HepG2 (cell line): ENCODE results near the gene THADA. TPM values are rescaled to one million over a fixed set of nuclear protein-coding genes. Genes with fewer than 3 reads are reported as not detected.

Experiments used
- HHEX ChIP-seq: IDR thresholded peaks from 2 replicates; pipeline ENCODE4 v1.6.1; 2016; ENCODE audit warnings: control low read depth
- KDM4B ChIP-seq: sonication (generic); formaldehyde crosslinking; IDR thresholded peaks from 2 replicates; pipeline ENCODE4 v1.4.0; 2020; ENCODE audit warnings: missing genetic modification reagents
- KLF16 ChIP-seq, 2 experiments: sonication (generic) in 1 of 2; formaldehyde crosslinking in 1 of 2; IDR thresholded peaks; 2 replicates each; pipeline versions ENCODE4 v1.6.1 to v1.8.0; 2016 to 2023; ENCODE audit warnings: missing genetic modification reagents in 2 of 2, missing compliant biosample characterization in 1 of 2
- NFYB ChIP-seq: sonication (generic); formaldehyde crosslinking; IDR thresholded peaks from 2 replicates; pipeline ENCODE4 v1.4.0; 2020; ENCODE audit warnings: missing genetic modification reagents
- PCBP2 ChIP-seq: fragments of 200-400 bp; formaldehyde crosslinking; optimal IDR thresholded peaks from 2 replicates; pipeline ENCODE3; 2018; ENCODE audit warnings: low read length, low read depth; ENCODE audit not compliant: poor library complexity, severe bottlenecking
- RFX5 ChIP-seq: IDR thresholded peaks from 2 replicates; pipeline ENCODE4 v1.6.1; 2011; ENCODE audit warnings: low read depth, low read length, improper control_type of control experiment
- SATB2 ChIP-seq: sonication (generic); formaldehyde crosslinking; IDR thresholded peaks from 2 replicates; pipeline ENCODE4 v1.5.0; 2020; ENCODE audit warnings: missing genetic modification reagents
- SP5 ChIP-seq: IDR thresholded peaks from 2 replicates; pipeline ENCODE4 v1.6.1; 2016; ENCODE audit warnings: low read depth, borderline replicate concordance
- ZNF329 ChIP-seq: sonication (generic); formaldehyde crosslinking; IDR thresholded peaks from 2 replicates; pipeline ENCODE4 v1.9.0; 2021; ENCODE audit warnings: low read depth, mild to moderate bottlenecking, missing genetic modification reagents
- ZNF724P ChIP-seq: sonication (generic); formaldehyde crosslinking; IDR thresholded peaks from 2 replicates; pipeline ENCODE4 v1.8.0; 2022; ENCODE audit warnings: missing genetic modification reagents, borderline replicate concordance
- ZSCAN21 ChIP-seq: sonication (generic); formaldehyde crosslinking; IDR thresholded peaks from 2 replicates; pipeline ENCODE4 v1.8.0; 2022; ENCODE audit warnings: mild to moderate bottlenecking, missing genetic modification reagents, moderate library complexity, borderline replicate concordance
- polyA plus RNA-seq, 8 experiments: library from polyadenylated mRNA; depleted of rRNA in 3 of 8; stranded (reverse) in 7 of 8; unstranded in 1 of 8; fragments of >200 nt; fragmentation: Illumina TruSeq in 4 of 8; extraction: Trizol in 4 of 8; gene quantifications; 2 replicates each; pipeline versions ENCODE4 v1.2.1 to v1.2.3, GENCODE V29; 2011 to 2016; ENCODE audit warnings: low read depth in 4 of 8, missing spikeins in 1 of 8, mixed read lengths in 1 of 8; ENCODE audit not compliant: insufficient read depth in 1 of 8
- total RNA-seq, 5 experiments: library from RNA; depleted of rRNA; stranded (reverse); fragments of >200 nt; fragmentation: Illumina TruSeq; extraction: Trizol; gene quantifications; 2 replicates each; pipeline ENCODE4 v1.2.3, GENCODE V29; 2016; ENCODE audit warnings: low read depth in 1 of 5
- TF ChIP-seq, protein P1 (sequence below): IDR thresholded peaks from 2 replicates; pipeline ENCODE4 v1.6.1; 2016; ENCODE audit warnings: missing genetic modification reagents, missing compliant biosample characterization
- TF ChIP-seq, protein P2 (sequence below): sonication (generic); formaldehyde crosslinking; IDR thresholded peaks from 2 replicates; pipeline ENCODE4 v1.4.0; 2020; ENCODE audit warnings: mild to moderate bottlenecking, missing genetic modification reagents
- TF ChIP-seq, protein P3 (sequence below): IDR thresholded peaks from 2 replicates; pipeline ENCODE4 v1.6.1; 2016; ENCODE audit warnings: low read depth, missing genetic modification reagents, missing compliant biosample characterization
- TF ChIP-seq, protein P4 (sequence below): sonication (generic); formaldehyde crosslinking; IDR thresholded peaks from 2 replicates; pipeline ENCODE4 v1.4.0; 2020; ENCODE audit warnings: missing genetic modification reagents, borderline replicate concordance
- TF ChIP-seq, protein P5 (sequence below): sonication (generic); formaldehyde crosslinking; IDR thresholded peaks from 2 replicates; pipeline ENCODE4 v1.8.1; 2023; ENCODE audit warnings: missing genetic modification reagents, mild to moderate bottlenecking, borderline replicate concordance
- TF ChIP-seq, protein P6 (sequence below): sonication (generic); formaldehyde crosslinking; IDR thresholded peaks from 2 replicates; pipeline ENCODE4 v1.8.0; 2022; ENCODE audit warnings: missing genetic modification reagents, mild to moderate bottlenecking, inconsistent platforms, borderline replicate concordance
- TF ChIP-seq, protein P7 (sequence below): sonication (generic); formaldehyde crosslinking; IDR thresholded peaks from 2 replicates; pipeline ENCODE4 v1.5.1; 2020; ENCODE audit warnings: mild to moderate bottlenecking, moderate library complexity, missing genetic modification reagents

THADA gene
- total and polyA plus RNA-seq, 2 of the 13 experiments (the other 11 are each of a cell fraction or from before 2014, with no cell fraction given): 12.7 to 21.7 TPM

DNA sequence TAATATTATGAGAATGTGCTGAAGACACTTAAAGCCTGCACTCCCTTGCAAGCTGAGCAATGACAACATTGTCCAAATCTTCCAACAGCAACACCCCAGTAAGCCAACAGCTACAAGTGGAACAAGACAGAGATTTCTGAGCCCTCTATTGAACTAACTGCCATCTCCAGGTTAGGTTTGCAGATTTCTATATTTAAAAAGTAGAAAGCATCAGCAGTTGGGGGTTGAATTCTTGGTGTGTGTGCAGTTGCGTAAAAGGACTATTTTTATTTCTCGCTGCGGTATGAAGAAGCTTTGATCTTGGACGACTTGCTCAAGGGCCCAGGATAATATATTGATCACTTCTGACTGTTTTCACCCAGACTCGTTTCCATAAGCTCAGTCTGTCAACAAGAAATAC is 263.2 kb downstream of the THADA start (continued):
- TF ChIP-seq, protein P1, sequence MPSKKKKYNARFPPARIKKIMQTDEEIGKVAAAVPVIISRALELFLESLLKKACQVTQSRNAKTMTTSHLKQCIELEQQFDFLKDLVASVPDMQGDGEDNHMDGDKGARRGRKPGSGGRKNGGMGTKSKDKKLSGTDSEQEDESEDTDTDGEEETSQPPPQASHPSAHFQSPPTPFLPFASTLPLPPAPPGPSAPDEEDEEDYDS (CRISPR knock-in tag): no peak
- TF ChIP-seq SP5 (CRISPR knock-in tag) (no peak), ZNF329 (CRISPR knock-in tag) (no peak), RFX5 (no peak), KLF16 (CRISPR knock-in tag; IDR thresholded peaks at IDR 0.05) (no peak), KDM4B (CRISPR knock-in tag) (no peak), NFYB (no peak), PCBP2 (no peak), ZNF724P (CRISPR knock-in tag) (no peak), ZSCAN21 (CRISPR knock-in tag) (no peak), HHEX (peak; percentile 46; the same call in 1 of the 2 replicates), SATB2 (CRISPR knock-in tag) (no peak)
- TF ChIP-seq, protein P2, sequence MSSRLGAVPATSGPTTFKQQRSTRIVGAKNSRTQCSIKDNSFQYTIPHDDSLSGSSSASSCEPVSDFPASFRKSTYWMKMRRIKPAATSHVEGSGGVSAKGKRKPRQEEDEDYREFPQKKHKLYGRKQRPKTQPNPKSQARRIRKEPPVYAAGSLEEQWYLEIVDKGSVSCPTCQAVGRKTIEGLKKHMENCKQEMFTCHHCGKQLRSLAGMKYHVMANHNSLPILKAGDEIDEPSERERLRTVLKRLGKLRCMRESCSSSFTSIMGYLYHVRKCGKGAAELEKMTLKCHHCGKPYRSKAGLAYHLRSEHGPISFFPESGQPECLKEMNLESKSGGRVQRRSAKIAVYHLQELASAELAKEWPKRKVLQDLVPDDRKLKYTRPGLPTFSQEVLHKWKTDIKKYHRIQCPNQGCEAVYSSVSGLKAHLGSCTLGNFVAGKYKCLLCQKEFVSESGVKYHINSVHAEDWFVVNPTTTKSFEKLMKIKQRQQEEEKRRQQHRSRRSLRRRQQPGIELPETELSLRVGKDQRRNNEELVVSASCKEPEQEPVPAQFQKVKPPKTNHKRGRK (CRISPR knock-in tag): no peak
- TF ChIP-seq, protein P3, sequence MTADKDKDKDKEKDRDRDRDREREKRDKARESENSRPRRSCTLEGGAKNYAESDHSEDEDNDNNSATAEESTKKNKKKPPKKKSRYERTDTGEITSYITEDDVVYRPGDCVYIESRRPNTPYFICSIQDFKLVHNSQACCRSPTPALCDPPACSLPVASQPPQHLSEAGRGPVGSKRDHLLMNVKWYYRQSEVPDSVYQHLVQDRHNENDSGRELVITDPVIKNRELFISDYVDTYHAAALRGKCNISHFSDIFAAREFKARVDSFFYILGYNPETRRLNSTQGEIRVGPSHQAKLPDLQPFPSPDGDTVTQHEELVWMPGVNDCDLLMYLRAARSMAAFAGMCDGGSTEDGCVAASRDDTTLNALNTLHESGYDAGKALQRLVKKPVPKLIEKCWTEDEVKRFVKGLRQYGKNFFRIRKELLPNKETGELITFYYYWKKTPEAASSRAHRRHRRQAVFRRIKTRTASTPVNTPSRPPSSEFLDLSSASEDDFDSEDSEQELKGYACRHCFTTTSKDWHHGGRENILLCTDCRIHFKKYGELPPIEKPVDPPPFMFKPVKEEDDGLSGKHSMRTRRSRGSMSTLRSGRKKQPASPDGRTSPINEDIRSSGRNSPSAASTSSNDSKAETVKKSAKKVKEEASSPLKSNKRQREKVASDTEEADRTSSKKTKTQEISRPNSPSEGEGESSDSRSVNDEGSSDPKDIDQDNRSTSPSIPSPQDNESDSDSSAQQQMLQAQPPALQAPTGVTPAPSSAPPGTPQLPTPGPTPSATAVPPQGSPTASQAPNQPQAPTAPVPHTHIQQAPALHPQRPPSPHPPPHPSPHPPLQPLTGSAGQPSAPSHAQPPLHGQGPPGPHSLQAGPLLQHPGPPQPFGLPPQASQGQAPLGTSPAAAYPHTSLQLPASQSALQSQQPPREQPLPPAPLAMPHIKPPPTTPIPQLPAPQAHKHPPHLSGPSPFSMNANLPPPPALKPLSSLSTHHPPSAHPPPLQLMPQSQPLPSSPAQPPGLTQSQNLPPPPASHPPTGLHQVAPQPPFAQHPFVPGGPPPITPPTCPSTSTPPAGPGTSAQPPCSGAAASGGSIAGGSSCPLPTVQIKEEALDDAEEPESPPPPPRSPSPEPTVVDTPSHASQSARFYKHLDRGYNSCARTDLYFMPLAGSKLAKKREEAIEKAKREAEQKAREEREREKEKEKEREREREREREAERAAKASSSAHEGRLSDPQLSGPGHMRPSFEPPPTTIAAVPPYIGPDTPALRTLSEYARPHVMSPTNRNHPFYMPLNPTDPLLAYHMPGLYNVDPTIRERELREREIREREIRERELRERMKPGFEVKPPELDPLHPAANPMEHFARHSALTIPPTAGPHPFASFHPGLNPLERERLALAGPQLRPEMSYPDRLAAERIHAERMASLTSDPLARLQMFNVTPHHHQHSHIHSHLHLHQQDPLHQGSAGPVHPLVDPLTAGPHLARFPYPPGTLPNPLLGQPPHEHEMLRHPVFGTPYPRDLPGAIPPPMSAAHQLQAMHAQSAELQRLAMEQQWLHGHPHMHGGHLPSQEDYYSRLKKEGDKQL: peak; percentile 39; the same call in 1 of the 2 replicates
- TF ChIP-seq, protein P4, sequence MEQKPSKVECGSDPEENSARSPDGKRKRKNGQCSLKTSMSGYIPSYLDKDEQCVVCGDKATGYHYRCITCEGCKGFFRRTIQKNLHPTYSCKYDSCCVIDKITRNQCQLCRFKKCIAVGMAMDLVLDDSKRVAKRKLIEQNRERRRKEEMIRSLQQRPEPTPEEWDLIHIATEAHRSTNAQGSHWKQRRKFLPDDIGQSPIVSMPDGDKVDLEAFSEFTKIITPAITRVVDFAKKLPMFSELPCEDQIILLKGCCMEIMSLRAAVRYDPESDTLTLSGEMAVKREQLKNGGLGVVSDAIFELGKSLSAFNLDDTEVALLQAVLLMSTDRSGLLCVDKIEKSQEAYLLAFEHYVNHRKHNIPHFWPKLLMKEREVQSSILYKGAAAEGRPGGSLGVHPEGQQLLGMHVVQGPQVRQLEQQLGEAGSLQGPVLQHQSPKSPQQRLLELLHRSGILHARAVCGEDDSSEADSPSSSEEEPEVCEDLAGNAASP: no peak
- TF ChIP-seq, protein P5, sequence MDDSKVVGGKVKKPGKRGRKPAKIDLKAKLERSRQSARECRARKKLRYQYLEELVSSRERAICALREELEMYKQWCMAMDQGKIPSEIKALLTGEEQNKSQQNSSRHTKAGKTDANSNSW: no peak
- TF ChIP-seq, protein P6, sequence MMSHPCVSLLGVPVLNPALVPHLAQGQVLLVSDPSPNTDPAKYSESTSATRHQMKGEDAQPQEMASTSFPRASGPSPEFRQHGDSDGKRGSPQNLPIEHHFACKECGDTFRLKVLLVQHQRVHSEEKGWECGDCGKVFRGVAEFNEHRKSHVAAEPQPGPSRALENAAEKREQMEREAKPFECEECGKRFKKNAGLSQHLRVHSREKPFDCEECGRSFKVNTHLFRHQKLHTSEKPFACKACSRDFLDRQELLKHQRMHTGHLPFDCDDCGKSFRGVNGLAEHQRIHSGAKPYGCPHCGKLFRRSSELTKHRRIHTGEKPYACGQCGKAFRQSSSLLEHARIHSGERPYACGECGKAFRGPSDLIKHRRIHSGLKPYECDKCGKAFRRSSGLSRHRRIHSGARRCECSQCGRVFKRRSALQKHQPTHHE (CRISPR knock-in tag): no peak
- TF ChIP-seq, protein P7, sequence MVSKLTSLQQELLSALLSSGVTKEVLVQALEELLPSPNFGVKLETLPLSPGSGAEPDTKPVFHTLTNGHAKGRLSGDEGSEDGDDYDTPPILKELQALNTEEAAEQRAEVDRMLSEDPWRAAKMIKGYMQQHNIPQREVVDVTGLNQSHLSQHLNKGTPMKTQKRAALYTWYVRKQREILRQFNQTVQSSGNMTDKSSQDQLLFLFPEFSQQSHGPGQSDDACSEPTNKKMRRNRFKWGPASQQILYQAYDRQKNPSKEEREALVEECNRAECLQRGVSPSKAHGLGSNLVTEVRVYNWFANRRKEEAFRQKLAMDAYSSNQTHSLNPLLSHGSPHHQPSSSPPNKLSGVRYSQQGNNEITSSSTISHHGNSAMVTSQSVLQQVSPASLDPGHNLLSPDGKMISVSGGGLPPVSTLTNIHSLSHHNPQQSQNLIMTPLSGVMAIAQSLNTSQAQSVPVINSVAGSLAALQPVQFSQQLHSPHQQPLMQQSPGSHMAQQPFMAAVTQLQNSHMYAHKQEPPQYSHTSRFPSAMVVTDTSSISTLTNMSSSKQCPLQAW (CRISPR knock-in tag): no peak
